Smooth muscle cell (in vitro differentiated cells): ENCODE data around the gene KAT6B. TPM values are rescaled to one million over a fixed set of nuclear protein-coding genes. Genes with fewer than 3 reads are reported as not detected.

Experiments
- DNase-seq: peaks from one replicate; lab custom pipeline; 2025; ENCODE audit not compliant: unreplicated experiment; lab: John Stamatoyannopoulos, UW
- H2AFZ ChIP-seq: fragments of 200-600 bp; sonication (generic); 2 replicates; pipeline ENCODE4 v1.6.0; 2016; ENCODE audit warnings: antibody characterized with exemption, low read depth, mild to moderate bottlenecking
- H3F3A ChIP-seq: fragments of 200-600 bp; sonication (generic); 2 replicates; pipeline ENCODE4 v1.6.0; 2017; ENCODE audit warnings: antibody characterized with exemption, low read depth
- H3K27ac ChIP-seq: fragments of 200-600 bp; sonication (generic); 2 replicates; pipeline ENCODE4 v1.5.1; 2016; ENCODE audit warnings: low read depth, mild to moderate bottlenecking
- H3K27me3 ChIP-seq: fragments of 200-600 bp; sonication (generic); 2 replicates; pipeline ENCODE4 v1.6.1; 2016; ENCODE audit warnings: low read depth, mild to moderate bottlenecking
- H3K36me3 ChIP-seq: fragments of 200-600 bp; sonication (generic); 2 replicates; pipeline ENCODE4 v1.5.1; 2016; ENCODE audit warnings: low read depth
- H3K4me1 ChIP-seq: fragments of 200-600 bp; sonication (generic); 2 replicates; pipeline ENCODE4 v1.5.1; 2016; ENCODE audit warnings: low read depth
- H3K4me2 ChIP-seq: fragments of 200-600 bp; sonication (generic); 2 replicates; pipeline ENCODE4 v1.6.0; 2016; ENCODE audit warnings: mild to moderate bottlenecking
- H3K4me3 ChIP-seq: fragments of 200-600 bp; sonication (generic); 2 replicates; pipeline ENCODE4 v1.5.1; 2016; ENCODE audit warnings: mild to moderate bottlenecking
- H3K79me2 ChIP-seq: fragments of 200-600 bp; sonication (generic); 2 replicates; pipeline ENCODE4 v1.6.0; 2016; ENCODE audit warnings: low read depth, mild to moderate bottlenecking
- H3K9ac ChIP-seq: fragments of 200-600 bp; sonication (generic); 2 replicates; pipeline ENCODE4 v1.6.0; 2016; ENCODE audit warnings: low read depth
- H3K9me3 ChIP-seq: fragments of 200-600 bp; sonication (generic); replicated peaks from 2 replicates; pipeline ENCODE4 v1.5.1; 2016; ENCODE audit warnings: low read depth
- H4K20me1 ChIP-seq: fragments of 200-600 bp; sonication (generic); 2 replicates; pipeline ENCODE4 v1.6.0; 2016; ENCODE audit warnings: low read depth
- WGBS: methylation state at CpG from one replicate; pipeline ENCODE4 v1.1.7; 2016; ENCODE audit warnings: low lambda C conversion rate; 5-methylcytosine and 5-hydroxymethylcytosine counted together
- polyA plus RNA-seq: library from polyadenylated mRNA; unstranded; fragments of >200 nt; fragmentation: Nextera tagmentation; extraction: Ambion mirVana; gene quantifications from 2 replicates; pipeline ENCODE4 v1.2.1, GENCODE V29; 2016
- total RNA-seq: library from RNA; depleted of rRNA; stranded (reverse); fragments of >200 nt; gene quantifications from 2 replicates; pipeline ENCODE4 v1.2.3, GENCODE V29; 2014
- TF ChIP-seq, protein P1 (sequence below): fragments of 200-600 bp; sonication (generic); IDR thresholded peaks from 2 replicates; pipeline ENCODE4 v1.5.1; 2017; ENCODE audit warnings: borderline replicate concordance, mild to moderate bottlenecking, antibody characterized with exemption; ENCODE audit not compliant: insufficient read depth, poor library complexity, severe bottlenecking

Gene KAT6B
- total and polyA plus RNA-seq, 2 experiments from 2014 or later = 9.0 to 19.8 TPM

DNA sequence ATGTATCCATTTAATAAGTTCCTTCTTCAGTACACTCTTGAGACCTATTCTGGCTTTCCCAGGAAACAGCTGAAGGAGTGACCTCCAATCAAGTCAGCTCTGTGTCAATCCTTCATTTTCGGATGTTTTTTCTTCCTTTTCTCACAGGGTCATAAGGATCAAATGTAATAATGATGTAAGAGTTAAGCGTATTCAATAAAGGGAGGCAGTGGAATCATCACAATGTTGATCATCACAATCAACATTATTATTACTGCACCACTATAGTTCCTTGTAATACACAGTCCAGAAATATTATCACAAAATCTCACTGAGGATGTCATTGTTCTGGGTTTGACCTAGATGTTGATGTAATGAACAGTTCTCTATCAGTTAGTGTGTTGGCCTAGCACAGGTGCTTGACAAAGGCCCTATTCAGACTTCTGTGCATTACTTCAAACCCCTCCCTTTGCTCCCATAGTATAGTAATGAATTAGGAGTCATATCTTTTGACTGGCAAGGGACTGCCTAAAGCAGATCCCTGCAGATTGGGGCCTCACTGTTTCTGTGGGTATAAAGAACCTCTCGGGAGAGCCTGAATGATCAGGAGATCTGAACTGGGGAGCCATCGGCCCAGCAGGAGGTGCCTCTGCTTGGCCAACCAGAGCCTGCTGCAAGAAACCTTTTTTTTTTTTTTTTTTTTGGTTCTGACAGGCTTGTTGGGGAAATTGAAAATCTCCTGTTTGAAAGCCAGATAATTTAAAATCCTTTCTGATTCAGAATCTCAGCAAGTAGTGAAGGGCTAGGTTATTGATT lies 100.6 kb downstream of the KAT6B start:
- Histone ChIP-seq H3K27me3 (no peaks in the 10 kb centered on the region), H3K9me3 (no peaks in the 10 kb centered on the region), H3K4me3 (no peak overlapping the region), H3K4me2 (no peak overlapping the region), H4K20me1 (peaks cover 79% of the 10 kb centered on the region), H3F3A (no peaks in the 10 kb centered on the region), H3K36me3 (no peaks in the 10 kb centered on the region), H2AFZ (no peak overlapping the region), H3K27ac (peak overlapping the region; percentile 45), H3K9ac (no peak overlapping the region), H3K4me1 (peaks cover 37% of the 10 kb centered on the region), H3K79me2 (peaks cover 10% of the 10 kb centered on the region)
- no peak for DNase-seq
- TF ChIP-seq, protein P1, sequence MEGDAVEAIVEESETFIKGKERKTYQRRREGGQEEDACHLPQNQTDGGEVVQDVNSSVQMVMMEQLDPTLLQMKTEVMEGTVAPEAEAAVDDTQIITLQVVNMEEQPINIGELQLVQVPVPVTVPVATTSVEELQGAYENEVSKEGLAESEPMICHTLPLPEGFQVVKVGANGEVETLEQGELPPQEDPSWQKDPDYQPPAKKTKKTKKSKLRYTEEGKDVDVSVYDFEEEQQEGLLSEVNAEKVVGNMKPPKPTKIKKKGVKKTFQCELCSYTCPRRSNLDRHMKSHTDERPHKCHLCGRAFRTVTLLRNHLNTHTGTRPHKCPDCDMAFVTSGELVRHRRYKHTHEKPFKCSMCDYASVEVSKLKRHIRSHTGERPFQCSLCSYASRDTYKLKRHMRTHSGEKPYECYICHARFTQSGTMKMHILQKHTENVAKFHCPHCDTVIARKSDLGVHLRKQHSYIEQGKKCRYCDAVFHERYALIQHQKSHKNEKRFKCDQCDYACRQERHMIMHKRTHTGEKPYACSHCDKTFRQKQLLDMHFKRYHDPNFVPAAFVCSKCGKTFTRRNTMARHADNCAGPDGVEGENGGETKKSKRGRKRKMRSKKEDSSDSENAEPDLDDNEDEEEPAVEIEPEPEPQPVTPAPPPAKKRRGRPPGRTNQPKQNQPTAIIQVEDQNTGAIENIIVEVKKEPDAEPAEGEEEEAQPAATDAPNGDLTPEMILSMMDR = no peak
- WGBS = 93% methylated on average over 4 of the region's 4 CpGs

DNA sequence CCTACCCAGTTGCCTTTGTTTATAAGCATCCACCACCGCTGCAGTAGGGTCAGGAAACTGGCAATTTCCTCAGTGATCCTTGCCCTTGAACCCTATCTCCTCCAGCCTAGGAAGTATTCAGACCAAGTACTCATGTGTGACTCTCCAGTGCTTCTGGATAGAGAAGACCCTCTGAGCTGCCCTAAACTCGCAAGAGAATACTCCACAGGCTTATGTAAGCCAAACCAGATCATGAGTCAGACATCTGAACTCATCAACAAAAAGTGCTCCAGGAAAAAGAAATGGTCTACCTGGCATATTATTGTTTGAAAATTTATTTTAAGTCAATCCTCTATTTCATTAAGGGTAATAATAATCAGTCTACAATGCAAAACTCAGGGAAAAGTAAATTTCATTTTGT lies 101.3 kb downstream of the KAT6B start:
- peak overlapping the region; percentile 2 for H3K4me2 ChIP-seq
- no peak overlapping the region for H3K9ac ChIP-seq
- peaks cover 10% of the 10 kb centered on the region for H3K79me2 ChIP-seq
- peaks cover 32% of the 10 kb centered on the region for H3K4me1 ChIP-seq
- no peaks in the 10 kb centered on the region for H3K9me3 ChIP-seq
- no peak for DNase-seq
- no peaks in the 10 kb centered on the region for H3K36me3 ChIP-seq
- peaks cover 78% of the 10 kb centered on the region for H4K20me1 ChIP-seq
- H3K27me3 ChIP-seq = no peaks in the 10 kb centered on the region
- peak overlapping the region; percentile 45 for H3K27ac ChIP-seq
- H3F3A ChIP-seq = no peaks in the 10 kb centered on the region
- H3K4me3 ChIP-seq = no peak overlapping the region
- WGBS = 61% methylated on average over 2 of the region's 2 CpGs
- TF ChIP-seq, protein P1 = no peak
- H2AFZ ChIP-seq = no peak overlapping the region

DNA sequence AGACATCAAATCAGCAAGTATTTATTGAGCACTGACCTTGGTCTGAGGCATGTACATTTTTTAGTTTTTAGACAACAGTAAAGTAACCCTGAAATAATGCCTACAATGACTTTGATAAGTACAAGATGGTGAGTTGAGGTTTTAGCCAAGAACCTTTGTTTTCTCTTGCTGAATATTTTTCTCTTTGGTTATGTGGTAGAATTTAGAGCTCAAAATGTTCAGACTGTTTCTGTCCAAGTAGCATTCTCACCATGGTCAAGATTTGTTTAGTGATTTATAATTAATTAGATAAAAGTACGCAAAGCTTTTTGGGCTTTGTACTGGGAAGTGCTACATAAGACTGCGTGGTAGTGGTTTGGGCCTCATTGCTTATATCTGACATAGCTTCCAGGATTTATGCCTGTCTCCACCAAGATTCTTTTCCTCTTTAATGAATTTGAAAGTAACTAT lies 102.4 kb downstream of the KAT6B start:
- H2AFZ ChIP-seq = no peak overlapping the region
- peak overlapping the region; percentile 43 for H3K27ac ChIP-seq
- no peaks in the 10 kb centered on the region for H3K9me3 ChIP-seq
- DNase-seq = no peak
- H3K4me3 ChIP-seq = no peak overlapping the region
- H3K27me3 ChIP-seq = no peaks in the 10 kb centered on the region
- no peak overlapping the region for H3K9ac ChIP-seq
- TF ChIP-seq, protein P1 = no peak
- H4K20me1 ChIP-seq = peaks cover 78% of the 10 kb centered on the region
- 96% methylated on average over 2 of the region's 2 CpGs for WGBS
- peak overlapping the region; percentile 18 for H3K4me2 ChIP-seq
- H3K79me2 ChIP-seq = peaks cover 10% of the 10 kb centered on the region
- H3K36me3 ChIP-seq = no peaks in the 10 kb centered on the region
- H3F3A ChIP-seq = no peaks in the 10 kb centered on the region
- peaks cover 25% of the 10 kb centered on the region for H3K4me1 ChIP-seq
